ENCODE data around the gene POLRMT. TPM values are rescaled to one million over a fixed set of nuclear protein-coding genes. Genes with fewer than 3 reads are reported as not detected.

POLRMT gene
- total and polyA plus RNA-seq, 8 donors, result 18.5 to 196 (median 80.9) TPM

DNA sequence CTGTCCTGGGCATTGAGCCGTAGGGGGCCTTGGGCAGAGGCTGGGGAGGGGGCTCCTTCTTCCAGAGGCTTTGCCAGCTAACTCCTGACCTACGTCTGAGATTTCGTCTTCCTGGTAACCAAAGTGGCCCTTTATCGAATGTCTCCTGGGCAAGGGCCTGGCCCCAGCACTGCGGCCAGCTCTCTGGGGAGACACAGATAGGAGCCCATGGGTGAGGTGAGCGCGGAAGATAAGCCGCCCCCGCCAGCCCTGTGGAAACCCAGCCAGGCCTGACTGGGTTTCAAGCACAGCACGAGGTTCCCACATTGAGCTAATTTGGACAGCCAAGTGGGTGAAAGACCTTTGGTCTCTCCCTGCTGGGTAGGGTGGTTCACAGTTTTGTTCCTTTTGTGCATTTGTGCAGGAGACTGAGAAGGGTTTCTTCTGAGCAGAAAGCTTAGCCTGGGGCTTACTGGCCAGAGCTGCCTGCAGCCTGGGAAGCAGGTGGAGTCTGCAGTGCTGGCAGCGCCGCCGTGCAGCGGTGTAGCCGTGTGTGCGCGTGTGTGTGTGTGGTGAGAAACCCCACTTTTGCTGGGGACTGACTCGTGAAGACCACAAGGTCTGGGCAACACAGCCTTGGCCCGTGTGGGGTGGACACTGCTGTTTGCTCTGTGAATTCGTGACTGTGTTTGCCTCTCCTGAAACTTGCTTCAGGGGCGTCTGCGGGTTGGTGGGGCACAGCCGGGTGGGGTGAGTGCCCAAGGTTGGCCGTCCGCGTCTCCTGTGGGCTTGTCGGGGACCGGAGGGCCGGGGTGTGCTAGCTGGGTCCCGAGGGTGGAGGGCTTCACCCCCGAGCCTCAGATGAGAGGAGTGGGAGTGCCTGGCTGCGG is 58.4 kb downstream of the POLRMT start:
- Histone ChIP-seq H3K27me3 (no peaks in the 10 kb centered on the region), H3K4me3 (peak overlapping the region; percentile 35 to 98 (median 68)), H3K4me1 (peaks cover 39 to 75% (median 68%) of the 10 kb centered on the region in 4 donors), H3K27ac (peak overlapping the region; percentile 75 to 94 (median 93)), H3K9me3 (no peaks in the 10 kb centered on the region), H3K36me3 (peaks cover 11 to 24% (median 24%) of the 10 kb centered on the region in 4 donors)
- TF ChIP-seq EP300 (IDR thresholded peaks at IDR 0.05), result no peak
- TF ChIP-seq POLR2AphosphoS5 (IDR thresholded peaks at IDR 0.05), result peak in 1 of 3 donors; percentile 13
- intact Hi-C loops (cut with DNase I; ENCODE audit: low total_unique reads), result loop anchor here (10.0 kb wide), 1 partner anchor 60 kb away; the partner anchor contains the start of genes FGF22 and POLRMT
- WGBS, 5 donors, result 17 to 36% (median 25%) methylated on average over 14 to 32 of the region's 32 CpGs
- DNase-seq, result peak; percentile 69 to 78

GRCh38 chr19:573519-573825 is 59.9 kb downstream of the POLRMT start:
- TF ChIP-seq POLR2A (IDR thresholded peaks at IDR 0.05) (no peak), POLR2AphosphoS5 (IDR thresholded peaks at IDR 0.05) (no peak), EP300 (IDR thresholded peaks at IDR 0.05) (no peak), CTCF (IDR thresholded peaks at IDR 0.05) (no peak)
- Histone ChIP-seq H3K27ac (peak overlapping the region; percentile 92 to 94 (median 94)), H3K27me3 (no peaks in the 10 kb centered on the region), H3K4me3 (peak overlapping the region; percentile 92 to 99 (median 96)), H3K4me1 (peaks cover 39 to 70% (median 65%) of the 10 kb centered on the region in 4 donors), H3K9me3 (no peaks in the 10 kb centered on the region), H3K36me3 (peaks cover 4 to 12% (median 11%) of the 10 kb centered on the region in 4 donors)
- no peak for DNase-seq
- intact Hi-C loops (cut with DNase I; ENCODE audit: low total_unique reads), result loop anchor here (10.0 kb wide), 1 partner anchor 61 kb away; the partner anchor contains the start of genes FGF22 and POLRMT
- WGBS, 5 donors, result 2 to 3% (median 2%) methylated on average over 13 to 15 of the region's 15 CpGs

DNA sequence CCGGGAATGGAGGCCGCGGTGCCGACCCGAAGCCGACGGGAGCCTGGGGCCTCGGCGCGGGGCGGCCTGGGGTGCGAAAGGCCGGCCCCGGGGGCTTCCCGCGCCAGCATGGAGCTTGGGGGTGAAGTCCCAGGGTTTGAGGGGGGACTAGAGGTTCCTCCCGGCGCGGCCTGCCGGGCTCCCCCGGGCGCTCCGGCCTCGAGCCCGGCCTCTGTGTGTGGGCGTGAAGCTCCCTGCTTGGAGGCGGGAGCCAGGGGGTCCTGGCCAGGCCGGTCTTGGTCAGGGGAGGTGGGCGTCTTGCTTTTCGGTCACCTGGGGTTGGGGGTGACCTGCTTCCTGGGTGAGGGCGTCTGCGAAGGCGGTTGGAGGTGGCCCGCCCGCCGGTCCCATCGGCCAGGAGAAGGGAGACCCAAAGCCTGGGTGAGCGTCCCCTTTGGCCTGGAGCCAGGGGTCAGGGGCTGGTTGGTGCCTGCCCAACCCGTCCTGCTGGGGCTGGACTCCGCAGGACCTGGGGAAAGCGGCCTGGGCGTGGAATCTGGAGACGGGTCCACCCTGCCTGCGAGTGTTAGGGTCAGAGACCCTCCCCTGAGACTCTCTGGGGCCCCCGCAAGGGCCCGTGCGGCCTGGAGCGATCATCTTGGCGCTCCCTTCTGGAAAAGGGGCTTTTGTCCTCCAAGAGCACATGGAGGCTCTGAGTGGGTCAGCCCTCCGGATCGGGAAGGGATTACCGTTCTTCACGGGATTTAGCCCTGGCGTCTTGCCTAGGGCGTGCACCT is 60.4 kb downstream of the POLRMT start:
- Histone ChIP-seq H3K4me1 (peaks cover 39 to 65% (median 62%) of the 10 kb centered on the region in 4 donors), H3K36me3 (peaks cover 4 to 7% (median 6%) of the 10 kb centered on the region in 4 donors), H3K9me3 (no peaks in the 10 kb centered on the region), H3K27ac (peak overlapping the region; percentile 92 to 94 (median 94)), H3K4me3 (peak overlapping the region; percentile 92 to 99 (median 96)), H3K27me3 (no peaks in the 10 kb centered on the region)
- WGBS, 5 donors, result 0% methylated on average over 19 to 55 of the region's 55 CpGs; no CpG with 5 or more reads in 1 of the 5 donors
- intact Hi-C loops (cut with DNase I; ENCODE audit: low total_unique reads), result loop anchor here (10.0 kb wide), 1 partner anchor 62 kb away; the partner anchor contains the start of genes FGF22 and POLRMT
- peak; percentile 57 to 83 for DNase-seq
- TF ChIP-seq CTCF (IDR thresholded peaks at IDR 0.05) (no peak), POLR2A (IDR thresholded peaks at IDR 0.05) (no peak), POLR2AphosphoS5 (IDR thresholded peaks at IDR 0.05) (no peak), EP300 (IDR thresholded peaks at IDR 0.05) (no peak)

DNA sequence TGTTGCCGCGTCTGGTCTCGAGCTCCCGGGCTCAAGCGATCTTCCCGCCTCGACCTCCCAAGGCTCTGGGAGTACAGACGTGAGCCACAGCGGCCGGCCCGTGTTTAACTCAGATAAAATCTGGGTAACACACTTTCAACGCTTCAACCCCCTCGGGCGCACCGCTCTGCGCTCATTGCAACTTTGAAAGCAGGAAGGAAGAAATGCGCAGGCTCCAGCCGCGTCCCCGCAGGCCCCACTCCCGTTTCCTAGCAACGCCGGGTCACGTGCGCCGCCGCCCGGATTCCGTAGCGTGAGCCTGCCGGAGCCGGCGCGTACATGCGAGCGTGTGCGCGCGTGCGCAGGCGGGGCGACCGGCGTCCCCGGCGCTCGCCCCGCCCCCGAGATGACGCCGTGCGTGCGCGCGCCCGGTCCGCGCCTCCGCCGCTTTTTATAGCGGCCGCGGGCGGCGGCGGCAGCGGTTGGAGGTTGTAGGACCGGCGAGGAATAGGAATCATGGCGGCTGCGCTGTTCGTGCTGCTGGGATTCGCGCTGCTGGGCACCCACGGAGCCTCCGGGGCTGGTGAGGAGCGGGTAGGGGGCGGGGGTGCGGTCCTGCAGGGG is 61.1 kb downstream of the POLRMT start, which contains the start of gene BSG:
TSS of gene BSG (plus strand) at position 457 of the 603 bp plus-strand sequence. CDS start at position 496, 39 bp downstream.
- Histone ChIP-seq H3K27me3 (no peaks in the 10 kb centered on the region), H3K4me1 (peaks cover 39 to 58% (median 55%) of the 10 kb centered on the region in 4 donors), H3K9me3 (no peaks in the 10 kb centered on the region), H3K36me3 (peaks cover 0 to under 1% (median 0%) of the 10 kb centered on the region in 4 donors), H3K27ac (peak within 1 kb of the TSS; percentile 93 to 97 (median 94)), H3K4me3 (peak within 1 kb of the TSS; percentile 92 to 99 (median 96))
- intact Hi-C loops (cut with DNase I; ENCODE audit: low total_unique reads), result loop anchor here (10.0 kb wide), 1 partner anchor 63 kb away; the partner anchor contains the start of genes FGF22 and POLRMT
- DNase-seq, result peak; percentile 99
- no peak for TF ChIP-seq CTCF (IDR thresholded peaks at IDR 0.05)
- peak; percentile 86 to 97 (median 97) for TF ChIP-seq POLR2AphosphoS5 (IDR thresholded peaks at IDR 0.05)
- no peak for TF ChIP-seq EP300 (IDR thresholded peaks at IDR 0.05)
- peak in 2 of 4 donors; percentile 77 to 90 for TF ChIP-seq POLR2A (IDR thresholded peaks at IDR 0.05)
- WGBS, 5 donors, result 0 to 1% (median 0%) methylated on average over 38 to 79 of the region's 79 CpGs

All from stomach (tissue), 9 donors.